ENCODE measurements around the gene MOV10. TPM values are rescaled to one million over a fixed set of nuclear protein-coding genes. Genes with fewer than 3 reads are reported as not detected.

The MOV10 gene
- total and polyA plus RNA-seq, 2 of the 13 experiments (the other 11 are each of a cell fraction or from before 2014, with no cell fraction given) = 56.4 to 58.2 TPM

DNA sequence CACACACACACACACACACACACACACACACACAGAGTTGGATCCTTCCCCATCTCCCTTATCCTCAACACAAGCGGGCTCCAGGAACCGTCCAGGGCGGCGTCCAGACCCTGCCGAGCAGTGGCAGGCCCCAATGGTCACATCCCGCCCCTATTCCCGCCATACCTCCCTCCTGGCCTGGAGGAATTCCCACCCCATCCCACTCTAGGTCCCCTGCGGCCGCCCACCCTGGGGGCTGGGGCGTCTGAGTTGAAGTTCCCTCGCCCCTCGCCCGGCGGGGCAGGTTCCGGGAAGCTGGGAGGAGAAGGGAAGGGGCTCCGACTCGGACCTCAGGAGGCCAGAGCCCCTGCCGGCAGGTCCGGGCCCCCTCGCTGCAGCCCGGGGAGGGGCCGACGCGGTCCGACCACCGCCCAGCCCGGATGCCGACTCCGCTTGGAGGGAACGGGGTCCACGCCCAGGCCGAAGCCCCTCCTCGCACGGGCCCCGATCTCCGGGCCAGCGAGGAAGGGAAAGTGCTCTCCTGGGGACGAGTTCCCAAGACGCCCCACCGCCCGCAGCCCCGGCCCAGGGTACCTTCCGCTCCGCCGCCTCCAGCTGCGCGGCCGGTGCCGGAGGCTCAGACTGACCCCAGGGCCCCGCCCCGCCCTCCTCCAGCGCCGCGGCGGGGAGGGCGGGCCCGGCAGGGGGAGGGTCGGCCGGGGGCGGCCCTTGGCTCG, 32.2 kb downstream of the MOV10 start, which contains the start of gene RHOC (continued):
- TF ChIP-seq POGZ (CRISPR knock-in tag; IDR thresholded peaks at IDR 0.05) = no peak
- TF ChIP-seq ZNF567 (CRISPR knock-in tag; IDR thresholded peaks at IDR 0.05; ENCODE audit: borderline replicate concordance) = no peak
- TF ChIP-seq ATF7-NPFF (CRISPR knock-in tag; IDR thresholded peaks at IDR 0.05; ENCODE audit: low read depth) = no peak
- TF ChIP-seq EZH2 (conservative IDR thresholded peaks at IDR 0.05; ENCODE audit: low read depth, low read length) = no peak
- no peak for TF ChIP-seq ZNF800 (CRISPR knock-in tag; IDR thresholded peaks at IDR 0.05)
- TF ChIP-seq MAFF (IDR thresholded peaks at IDR 0.05; ENCODE audit: low read depth, low read length) = no peak
- TF ChIP-seq REXO4 (CRISPR knock-in tag; IDR thresholded peaks at IDR 0.05; ENCODE audit: borderline replicate concordance) = no peak
- no peak for TF ChIP-seq ZNF629 (CRISPR knock-in tag; conservative IDR thresholded peaks at IDR 0.05)
- no peak; the same call in 1 of the 2 replicates for TF ChIP-seq ZNF589 (CRISPR knock-in tag; conservative IDR thresholded peaks at IDR 0.05)
- TF ChIP-seq, protein P1, sequence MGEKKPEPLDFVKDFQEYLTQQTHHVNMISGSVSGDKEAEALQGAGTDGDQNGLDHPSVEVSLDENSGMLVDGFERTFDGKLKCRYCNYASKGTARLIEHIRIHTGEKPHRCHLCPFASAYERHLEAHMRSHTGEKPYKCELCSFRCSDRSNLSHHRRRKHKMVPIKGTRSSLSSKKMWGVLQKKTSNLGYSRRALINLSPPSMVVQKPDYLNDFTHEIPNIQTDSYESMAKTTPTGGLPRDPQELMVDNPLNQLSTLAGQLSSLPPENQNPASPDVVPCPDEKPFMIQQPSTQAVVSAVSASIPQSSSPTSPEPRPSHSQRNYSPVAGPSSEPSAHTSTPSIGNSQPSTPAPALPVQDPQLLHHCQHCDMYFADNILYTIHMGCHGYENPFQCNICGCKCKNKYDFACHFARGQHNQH (CRISPR knock-in tag; IDR thresholded peaks at IDR 0.05) = peak; percentile 3; the same call in 1 of the 2 replicates
- no peak for TF ChIP-seq CERS6 (CRISPR knock-in tag; IDR thresholded peaks at IDR 0.05)
- TF ChIP-seq ZNF776 (CRISPR knock-in tag; IDR thresholded peaks at IDR 0.05) = no peak
- TF ChIP-seq KMT2A (CRISPR knock-in tag; IDR thresholded peaks at IDR 0.05) = 0 out of 2 replicates have a peak, but pooled peaks have one; percentile 4
- TF ChIP-seq UBTF (CRISPR knock-in tag; IDR thresholded peaks at IDR 0.05) = peak; percentile 70; the same call in 1 of the 2 replicates
- TF ChIP-seq TAF15 (IDR thresholded peaks at IDR 0.05; ENCODE audit: low read depth, low read length, poor library complexity, severe bottlenecking) = no peak
- TF ChIP-seq, protein P2, sequence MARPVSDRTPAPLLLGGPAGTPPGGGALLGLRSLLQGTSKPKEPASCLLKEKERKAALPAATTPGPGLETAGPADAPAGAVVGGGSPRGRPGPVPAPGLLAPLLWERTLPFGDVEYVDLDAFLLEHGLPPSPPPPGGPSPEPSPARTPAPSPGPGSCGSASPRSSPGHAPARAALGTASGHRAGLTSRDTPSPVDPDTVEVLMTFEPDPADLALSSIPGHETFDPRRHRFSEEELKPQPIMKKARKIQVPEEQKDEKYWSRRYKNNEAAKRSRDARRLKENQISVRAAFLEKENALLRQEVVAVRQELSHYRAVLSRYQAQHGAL (CRISPR knock-in tag; IDR thresholded peaks at IDR 0.05; ENCODE audit: not compliant biosample characterization) = no peak
- TF ChIP-seq RFX5 (IDR thresholded peaks at IDR 0.05; ENCODE audit: low read depth, low read length) = no peak
- peak; percentile 57 for TF ChIP-seq ZNF18 (CRISPR knock-in tag; IDR thresholded peaks at IDR 0.05; ENCODE audit: insufficient replicate concordance)
- no peak for TF ChIP-seq NFYB (CRISPR knock-in tag; IDR thresholded peaks at IDR 0.05)
- TF ChIP-seq ZNF33A (CRISPR knock-in tag; IDR thresholded peaks at IDR 0.05; ENCODE audit: borderline replicate concordance) = 0 out of 2 replicates have a peak, but pooled peaks have one; percentile 67
